Stimulated activated CD4-positive, alpha-beta T cell treated with anti-CD3 and anti-CD28 coated beads, Interleukin-2, amount 100 ng/mL, for 4 hours (primary cell): ENCODE measurements around the gene GPR173.
A peak's percentile ranks its signal among the peaks of the same experiment; 100 is the strongest.

Experiments used
- DNase-seq: peaks from one replicate; pipeline ENCODE4 v3.0.0-alpha.2; 2020; ENCODE audit warnings: low read depth

Gene GPR173

DNA sequence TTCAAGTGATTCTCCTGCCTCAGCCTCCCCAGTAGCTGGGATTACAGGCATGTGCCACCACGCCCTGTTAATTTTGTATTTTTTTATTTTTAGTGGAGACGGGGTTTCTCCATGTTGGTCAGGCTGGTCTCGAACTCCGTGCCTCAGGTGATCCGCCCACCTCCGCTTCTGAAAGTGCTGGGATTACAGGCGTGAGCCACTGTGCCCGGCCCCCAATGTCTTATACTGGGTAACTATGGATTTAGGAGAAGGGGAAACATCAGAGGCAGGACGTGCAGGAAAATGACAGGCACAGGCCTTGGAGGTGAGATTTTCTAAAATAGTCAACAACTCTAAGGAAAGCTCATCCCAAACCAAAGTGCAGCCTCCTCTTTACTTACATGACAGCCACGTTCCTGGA lies 22.5 kb downstream of the GPR173 start:
- no peak for DNase-seq

DNA sequence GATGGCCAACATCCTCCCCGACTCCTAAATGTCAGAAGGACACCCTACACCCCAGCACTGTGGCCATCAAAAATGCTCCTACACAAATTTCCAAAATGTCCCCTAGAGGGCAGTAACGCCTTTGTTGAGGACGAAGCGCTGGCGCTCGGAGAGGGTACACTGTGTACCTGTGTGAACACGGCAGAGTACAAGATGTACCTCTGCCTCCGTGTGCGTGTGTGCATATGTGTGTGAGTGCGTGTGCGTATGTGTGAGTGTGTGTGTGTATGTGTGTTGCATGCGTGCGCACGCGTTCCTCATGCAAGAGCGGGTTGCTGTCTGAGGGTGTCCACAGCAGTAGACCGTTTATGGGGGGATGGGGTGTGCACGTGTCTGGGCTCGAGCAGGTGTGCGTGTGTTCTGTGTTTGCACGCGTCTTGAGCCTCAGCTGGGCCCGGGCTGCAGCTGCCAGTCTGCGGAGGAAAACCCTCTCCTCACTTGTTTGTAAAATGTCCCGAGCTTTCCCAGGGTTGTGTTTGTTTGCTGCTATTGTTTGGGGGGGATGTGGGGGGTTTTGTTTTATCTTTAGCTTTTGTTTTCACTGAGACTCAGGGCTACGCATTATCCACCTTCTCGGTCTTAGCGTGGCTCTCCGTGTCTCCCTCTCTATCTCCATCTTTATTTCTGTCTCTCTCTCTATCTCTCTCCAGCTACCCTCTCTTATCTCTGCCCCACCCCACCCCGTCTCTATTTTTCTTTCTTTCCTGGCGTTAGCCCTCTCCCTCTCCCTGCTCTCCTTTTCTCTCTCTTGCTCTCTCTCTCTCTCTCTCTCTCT lies 23.2 kb downstream of the GPR173 start:
- DNase-seq: peak; percentile 62

DNA sequence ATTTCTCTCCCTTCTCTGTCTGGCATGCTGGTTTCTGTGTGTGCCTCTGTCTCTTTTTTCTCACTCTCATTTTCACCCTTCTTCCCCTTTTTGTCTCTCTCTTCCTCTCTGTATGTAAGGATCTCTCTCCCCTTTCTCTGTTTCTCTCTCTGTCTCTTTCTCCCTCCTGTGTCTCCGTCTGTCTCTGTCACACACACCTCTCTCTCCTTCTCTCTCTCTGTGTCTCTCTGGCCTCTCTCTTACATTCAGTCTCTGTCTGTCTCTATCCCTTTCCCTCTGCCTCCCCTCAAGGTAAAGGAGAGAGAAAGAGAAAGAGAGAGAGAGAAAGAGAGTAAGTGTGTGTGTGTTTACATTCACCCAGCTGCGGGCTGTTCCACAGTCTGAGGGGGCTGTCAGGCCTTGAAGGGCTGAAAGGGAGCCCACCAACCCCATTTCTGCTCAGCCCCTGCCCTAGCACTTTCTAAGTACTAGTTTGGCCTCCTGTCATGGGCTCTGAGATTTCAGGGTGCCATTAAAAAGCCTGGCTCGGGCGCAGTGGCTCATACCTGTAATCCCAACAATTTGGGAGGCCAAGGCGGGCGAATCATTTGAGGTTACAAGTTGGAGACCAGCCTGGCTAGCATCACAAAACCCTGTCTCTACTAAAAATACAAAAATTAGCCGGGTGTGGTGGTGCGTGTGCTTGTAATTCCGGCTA lies 24.0 kb downstream of the GPR173 start:
- DNase-seq: no peak

DNA sequence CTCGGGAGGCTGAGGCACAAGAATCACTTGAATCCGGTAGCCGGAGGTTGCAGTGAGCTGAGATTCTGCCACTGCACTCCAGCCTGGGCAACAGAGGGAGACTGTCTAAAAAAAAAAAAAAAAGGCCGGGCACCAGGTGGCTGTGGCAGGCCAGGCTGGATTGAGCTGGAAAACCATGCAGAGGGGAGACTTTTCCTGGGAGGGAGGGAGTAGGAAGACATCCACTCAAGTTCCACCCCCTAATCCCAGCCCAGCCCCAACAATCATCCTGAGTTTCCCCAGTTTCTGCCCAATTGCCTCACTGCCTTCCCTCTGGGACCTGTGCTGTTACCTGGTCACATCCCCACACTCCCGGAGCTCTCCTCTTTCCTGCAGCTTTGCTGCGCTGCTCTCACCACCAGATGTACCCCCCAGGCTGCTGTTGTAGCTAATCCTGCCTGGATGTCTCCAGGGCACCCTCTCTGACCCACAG lies 24.6 kb downstream of the GPR173 start:
- no peak for DNase-seq

GRCh38 chrX:53075011-53075410 lies 26.4 kb downstream of the GPR173 start:
- DNase-seq: no peak

- DNase-seq: no peak
Observed at GRCh38 chrX:53076671-53077070, 28.1 kb downstream of the GPR173 start.

DNA sequence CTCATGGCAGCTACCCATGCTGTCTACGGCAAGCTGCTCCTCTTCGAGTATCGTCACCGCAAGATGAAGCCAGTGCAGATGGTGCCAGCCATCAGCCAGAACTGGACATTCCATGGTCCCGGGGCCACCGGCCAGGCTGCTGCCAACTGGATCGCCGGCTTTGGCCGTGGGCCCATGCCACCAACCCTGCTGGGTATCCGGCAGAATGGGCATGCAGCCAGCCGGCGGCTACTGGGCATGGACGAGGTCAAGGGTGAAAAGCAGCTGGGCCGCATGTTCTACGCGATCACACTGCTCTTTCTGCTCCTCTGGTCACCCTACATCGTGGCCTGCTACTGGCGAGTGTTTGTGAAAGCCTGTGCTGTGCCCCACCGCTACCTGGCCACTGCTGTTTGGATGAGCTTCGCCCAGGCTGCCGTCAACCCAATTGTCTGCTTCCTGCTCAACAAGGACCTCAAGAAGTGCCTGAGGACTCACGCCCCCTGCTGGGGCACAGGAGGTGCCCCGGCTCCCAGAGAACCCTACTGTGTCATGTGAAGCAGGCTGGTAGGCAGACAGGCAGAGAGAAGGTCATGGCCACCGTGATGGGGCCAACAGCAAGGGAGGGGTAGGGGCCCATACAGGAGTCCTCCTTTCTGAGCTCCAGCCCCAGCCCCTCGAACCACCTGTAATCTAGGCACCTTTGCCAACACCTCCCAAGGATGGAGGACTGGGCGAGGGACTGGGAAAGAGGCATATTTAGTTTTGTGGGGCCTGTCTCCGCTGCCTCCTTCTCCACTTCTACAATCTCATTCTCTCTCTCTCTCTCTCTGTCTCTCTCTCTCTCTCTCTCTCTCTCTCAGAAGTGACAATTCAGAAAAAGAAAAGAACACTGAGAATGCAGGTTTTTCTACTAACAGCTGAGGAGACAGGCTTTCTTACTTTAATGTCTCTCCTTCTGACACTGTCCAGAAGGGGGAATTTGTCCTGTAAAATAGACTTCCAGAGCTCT lies 28.9 kb downstream of the GPR173 start:
- DNase-seq: no peak

- no peak for DNase-seq
Observed at GRCh38 chrX:53078943-53079342, 30.4 kb downstream of the GPR173 start.

GRCh38 chrX:53080628-53081580 lies 32.3 kb downstream of the GPR173 start:
- no peak for DNase-seq

GRCh38 chrX:53081925-53082772 lies 33.6 kb downstream of the GPR173 start, which contains the start of gene TSPYL2:
Gene TSPYL2, plus strand, starts transcription at chrX:53082367. Its CDS starts 132 bp downstream, at chrX:53082499.
- peak; percentile 91 for DNase-seq

- DNase-seq: no peak
Observed at GRCh38 chrX:53082773-53083616, 34.4 kb downstream of the GPR173 start.

GRCh38 chrX:53084043-53084570 lies 35.5 kb downstream of the GPR173 start:
- DNase-seq: no peak

DNA sequence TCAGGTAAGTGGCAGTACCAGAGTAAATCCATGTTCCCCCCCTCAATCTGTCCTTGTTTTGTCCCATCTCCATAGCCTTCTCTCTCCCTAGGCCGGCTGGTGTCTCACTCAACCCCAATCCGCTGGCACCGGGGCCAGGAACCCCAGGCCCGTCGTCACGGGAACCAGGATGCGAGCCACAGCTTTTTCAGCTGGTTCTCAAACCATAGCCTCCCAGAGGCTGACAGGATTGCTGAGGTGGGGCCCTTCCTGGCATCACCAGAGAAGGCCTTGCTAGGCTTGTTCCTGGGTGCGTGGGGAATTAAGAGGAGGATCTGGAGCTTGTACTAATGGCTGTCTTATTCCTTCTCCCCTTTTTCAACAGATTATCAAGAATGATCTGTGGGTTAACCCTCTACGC lies 36.3 kb downstream of the GPR173 start:
- no peak for DNase-seq

- DNase-seq: no peak
Observed at GRCh38 chrX:53085661-53086229, 37.2 kb downstream of the GPR173 start.

DNA sequence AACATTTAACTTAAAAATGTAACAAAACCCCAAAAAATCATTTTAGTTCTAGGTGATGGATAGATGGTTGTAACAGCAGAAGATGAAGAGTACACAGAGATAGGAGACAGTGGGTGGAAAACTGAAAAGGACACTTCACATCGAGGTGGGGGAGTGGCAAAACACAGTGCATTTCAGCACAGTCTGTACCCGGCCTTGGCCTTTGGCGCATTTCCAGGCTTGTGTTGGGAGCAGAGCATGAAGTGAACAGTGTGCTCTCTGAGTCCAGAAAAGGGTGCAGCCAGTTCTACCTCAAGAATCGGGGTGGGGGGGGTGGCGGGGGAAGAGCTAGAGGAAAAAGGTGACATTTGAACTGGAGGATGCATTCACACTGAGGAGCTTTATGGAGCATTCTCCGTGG lies 37.9 kb downstream of the GPR173 start:
- no peak for DNase-seq

- DNase-seq: no peak
Observed at GRCh38 chrX:53087388-53087831, 38.8 kb downstream of the GPR173 start.

DNA sequence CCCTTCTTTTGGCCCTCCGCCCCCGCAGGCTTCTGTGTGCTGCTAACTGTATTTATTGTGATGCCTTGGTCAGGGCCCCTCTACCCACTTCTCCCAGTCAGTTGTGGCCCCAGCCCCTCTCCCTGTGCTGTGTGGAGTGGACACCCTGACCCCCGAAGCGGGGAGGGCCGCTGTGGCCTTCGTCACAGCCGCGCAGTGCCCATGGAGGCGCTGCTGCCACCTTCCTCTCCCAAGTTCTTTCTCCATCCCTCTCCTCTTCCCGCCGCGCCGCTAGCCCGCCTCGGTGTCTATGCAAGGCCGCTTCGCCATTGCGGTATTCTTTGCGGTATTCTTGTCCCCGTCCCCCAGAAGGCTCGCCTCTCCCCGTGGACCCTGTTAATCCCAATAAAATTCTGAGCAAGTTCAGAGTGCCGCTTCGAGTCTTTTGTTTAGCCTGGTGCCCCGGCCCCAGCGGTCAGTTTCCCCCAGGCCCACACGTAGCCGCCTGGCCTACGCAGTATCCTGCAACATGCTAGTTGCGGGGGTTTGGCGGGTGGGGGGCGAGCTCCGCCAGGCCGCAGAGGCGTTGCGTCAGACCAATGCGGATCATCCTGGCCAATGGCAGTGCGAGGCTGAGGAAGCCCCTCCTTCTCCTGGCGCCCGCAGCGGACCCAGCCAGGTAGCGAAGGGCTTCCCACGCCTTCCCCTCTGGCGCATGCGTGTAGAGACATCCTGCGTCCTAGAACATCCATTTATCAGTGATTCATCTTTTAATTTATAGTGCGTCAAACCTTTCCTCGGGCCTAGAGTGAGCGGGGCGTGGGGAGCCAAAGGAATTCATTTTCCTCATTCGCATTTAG lies 39.8 kb downstream of the GPR173 start:
- peak; percentile 83 for DNase-seq
